Activated naive CD4-positive, alpha-beta T cell treated with anti-CD3 and anti-CD28 coated beads, Interleukin-2, amount 10 ng/mL, durations not matched to agents 7 days and 5 days (primary cell): ENCODE results near the gene PET117.

Source experiments
- CTCF ChIA-PET: fragments of 350-600 bp; sonication (Branson Sonifier 250); formaldehyde crosslinking; loops from one replicate; lab custom pipeline; 2021; ENCODE audit warnings: antibody characterized with exemption; lab: Charles Lee
- DNase-seq: peaks from one replicate; pipeline ENCODE4 v3.0.0-alpha.2; 2020
- H3K27ac Mint-ChIP-seq: one replicate; pipeline ENCODE4 v1.8.0; 2021; ENCODE audit warnings: mild to moderate bottlenecking, moderate library complexity, mixed read lengths
- H3K27me3 Mint-ChIP-seq: one replicate; pipeline ENCODE4 v1.8.0; 2021; ENCODE audit warnings: mild to moderate bottlenecking, mixed read lengths
- H3K36me3 Mint-ChIP-seq: one replicate; pipeline ENCODE4 v1.8.0; 2021; ENCODE audit warnings: mixed read lengths
- H3K4me1 Mint-ChIP-seq: one replicate; pipeline ENCODE4 v1.8.0; 2021; ENCODE audit warnings: mixed read lengths
- H3K4me3 Mint-ChIP-seq: one replicate; pipeline ENCODE4 v1.8.0; 2021; ENCODE audit warnings: mild to moderate bottlenecking, moderate library complexity, mixed read lengths
- H3K9me3 Mint-ChIP-seq: one replicate; pipeline ENCODE4 v1.8.0; 2021; ENCODE audit warnings: mixed read lengths

Gene PET117

DNA sequence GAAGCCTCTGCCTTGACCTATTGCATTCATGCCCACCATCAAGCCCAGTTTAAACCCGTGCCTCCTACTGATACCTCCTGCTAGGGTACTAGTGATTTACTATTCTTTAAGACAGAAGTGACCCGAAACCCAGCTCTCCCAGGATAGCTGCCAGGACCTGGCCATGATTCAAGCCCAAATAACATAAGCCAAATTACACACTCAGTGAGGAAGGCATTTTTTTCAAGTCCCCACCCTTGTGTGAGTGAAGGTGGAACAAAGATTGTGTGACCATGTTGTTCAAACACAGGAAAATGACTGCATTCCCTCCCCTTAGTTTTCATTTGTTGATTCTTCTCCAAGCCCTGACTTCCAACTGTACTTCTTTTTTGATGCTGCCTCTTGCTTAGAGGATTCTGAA, 3.7 kb upstream of the PET117 start:
- Mint-ChIP-seq H3K4me1 (peaks cover 10% of the 10 kb centered on the region), H3K4me3 (no peak overlapping the region), H3K9me3 (peaks cover 3% of the 10 kb centered on the region), H3K36me3 (no peaks in the 10 kb centered on the region), H3K27ac (no peak overlapping the region), H3K27me3 (peaks cover 17% of the 10 kb centered on the region)
- CTCF ChIA-PET, result no interaction called here
- DNase-seq, result no peak

DNA sequence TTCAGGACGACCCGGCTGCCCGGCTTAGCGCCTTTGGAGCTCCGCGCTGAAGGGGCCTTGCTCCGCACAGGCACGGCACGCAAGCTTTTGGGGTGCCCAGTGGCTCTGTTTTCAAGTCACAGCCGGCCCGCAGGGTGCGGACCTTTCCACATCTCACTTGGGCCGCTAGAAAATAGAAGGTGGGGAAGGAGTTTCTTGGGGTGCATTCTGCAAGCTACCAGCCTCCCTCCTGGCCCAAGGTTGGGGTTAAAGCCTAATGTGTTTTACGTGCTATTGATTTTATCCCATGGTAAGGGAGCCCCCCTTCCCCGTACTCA, 561 bp downstream of the PET117 start:
- Mint-ChIP-seq H3K4me3 (peak overlapping the region; percentile 80), H3K4me1 (peaks cover 28% of the 10 kb centered on the region), H3K36me3 (peaks cover 12% of the 10 kb centered on the region), H3K27me3 (peaks cover 12% of the 10 kb centered on the region), H3K9me3 (no peaks in the 10 kb centered on the region), H3K27ac (peak overlapping the region; percentile 73)
- no peak for DNase-seq
- CTCF ChIA-PET, result interaction anchor here (1.0 kb wide), 1 partner anchor 11 kb away, joined by 3 read pairs; no protein-coding TSS in a partner anchor

DNA sequence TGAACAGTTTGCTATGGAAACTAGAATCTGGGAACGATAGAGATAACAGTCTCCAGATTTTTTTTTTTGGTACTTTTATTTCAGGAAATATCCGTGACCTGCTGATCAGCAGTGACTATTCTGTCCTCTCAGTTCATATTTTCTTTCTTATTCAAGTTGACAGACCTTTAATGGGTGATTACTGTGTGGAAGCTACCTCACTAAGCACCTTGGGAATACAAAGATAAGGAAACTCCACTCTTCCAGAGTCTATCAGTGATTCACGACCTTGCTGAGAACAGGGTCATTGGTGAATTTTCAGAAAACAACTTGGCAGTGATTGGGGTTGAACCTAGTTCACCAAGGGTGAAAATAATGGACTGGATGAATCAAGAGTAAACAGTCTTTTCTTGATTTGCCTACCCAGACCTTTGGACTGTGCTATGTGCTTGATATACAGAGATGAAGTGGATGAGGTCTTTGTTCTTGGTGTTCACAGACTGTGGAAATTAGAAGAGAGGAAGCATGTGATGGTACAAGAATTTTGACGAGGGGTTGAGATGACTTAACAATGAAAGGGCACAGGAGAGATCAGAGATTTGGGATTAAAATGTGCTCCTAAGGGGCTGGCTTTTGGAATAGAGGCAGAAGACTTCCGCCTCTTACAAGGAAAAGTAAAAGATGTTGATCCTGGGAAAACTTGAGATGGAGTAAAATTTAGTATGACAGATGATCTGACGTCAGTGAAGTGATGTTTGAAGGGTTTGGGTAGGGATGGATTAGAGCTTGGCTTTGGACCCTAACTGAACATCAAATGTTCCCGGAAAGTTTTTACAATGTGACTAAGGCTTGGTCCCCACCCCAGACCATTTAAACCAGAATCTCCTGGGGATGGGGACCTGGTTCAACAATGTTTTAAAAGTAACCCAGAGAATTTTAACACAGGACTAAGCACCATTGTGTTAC, 1.2 kb downstream of the PET117 start:
- H3K27ac Mint-ChIP-seq, result peak overlapping the region; percentile 73
- peaks cover 28% of the 10 kb centered on the region for H3K4me1 Mint-ChIP-seq
- peaks cover 9% of the 10 kb centered on the region for H3K27me3 Mint-ChIP-seq
- peak overlapping the region; percentile 80 for H3K4me3 Mint-ChIP-seq
- H3K36me3 Mint-ChIP-seq, result peaks cover 13% of the 10 kb centered on the region
- DNase-seq, result no peak
- CTCF ChIA-PET, result interaction anchor here (0.6 to 1.0 kb wide), 2 partner anchors 11 to 472 kb away, joined by 3 to 4 read pairs; no protein-coding TSS in a partner anchor
- H3K9me3 Mint-ChIP-seq, result no peaks in the 10 kb centered on the region

DNA sequence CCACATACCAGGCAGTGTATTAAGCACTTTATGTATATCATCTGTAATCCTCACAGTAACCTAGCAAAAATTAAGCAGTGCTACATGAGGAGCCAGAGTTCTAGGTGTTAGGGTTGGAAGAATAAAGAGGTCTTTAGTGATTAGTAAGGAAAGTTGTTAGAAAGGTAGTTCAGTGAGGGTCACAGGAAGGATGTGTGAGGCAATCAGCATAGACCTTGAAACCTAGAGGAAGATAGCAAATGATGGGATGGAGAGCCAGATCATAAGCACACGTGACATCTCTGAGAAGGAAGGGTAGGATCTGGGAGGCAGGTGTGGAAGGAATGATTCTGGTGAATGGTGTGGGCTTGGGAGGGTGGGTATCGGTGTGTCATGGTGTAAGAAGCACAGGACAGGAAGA, 2.2 kb downstream of the PET117 start:
- Mint-ChIP-seq H3K36me3 (peaks cover 17% of the 10 kb centered on the region), H3K4me1 (peaks cover 28% of the 10 kb centered on the region), H3K4me3 (no peak overlapping the region), H3K27me3 (peaks cover 3% of the 10 kb centered on the region), H3K9me3 (no peaks in the 10 kb centered on the region), H3K27ac (no peak overlapping the region)
- DNase-seq, result no peak
- CTCF ChIA-PET, result no interaction called here

DNA sequence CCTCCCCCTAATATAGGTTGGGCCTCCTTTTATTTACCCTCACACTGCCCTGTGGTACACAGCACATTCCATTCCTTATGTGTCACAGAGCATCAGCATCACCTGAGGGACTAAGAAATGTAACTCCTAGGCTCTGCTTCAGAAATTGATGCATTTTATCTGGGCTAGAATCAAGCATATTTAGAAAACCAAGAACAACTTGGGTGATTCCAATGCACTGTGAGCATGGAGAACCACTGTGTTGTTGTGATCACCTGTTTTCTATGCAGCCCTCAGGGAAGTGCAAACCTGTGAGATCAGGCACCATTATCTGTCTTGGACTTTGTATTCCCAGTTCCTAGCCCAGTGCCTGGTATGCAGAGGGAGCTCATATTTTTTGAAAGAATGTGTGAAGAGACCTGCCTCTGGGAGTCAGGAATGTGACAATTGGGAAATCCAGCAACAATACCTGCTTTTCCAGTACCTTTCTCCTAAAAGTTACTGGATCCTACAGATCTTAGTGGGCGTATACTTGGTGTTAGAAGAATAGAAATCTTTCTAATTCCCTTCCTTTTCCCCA, 7.0 kb downstream of the PET117 start:
- Mint-ChIP-seq H3K9me3 (no peaks in the 10 kb centered on the region), H3K36me3 (peaks cover 24% of the 10 kb centered on the region), H3K27ac (no peak overlapping the region), H3K27me3 (no peaks in the 10 kb centered on the region), H3K4me3 (no peak overlapping the region), H3K4me1 (peaks cover 13% of the 10 kb centered on the region)
- CTCF ChIA-PET, result no interaction called here
- no peak for DNase-seq

DNA sequence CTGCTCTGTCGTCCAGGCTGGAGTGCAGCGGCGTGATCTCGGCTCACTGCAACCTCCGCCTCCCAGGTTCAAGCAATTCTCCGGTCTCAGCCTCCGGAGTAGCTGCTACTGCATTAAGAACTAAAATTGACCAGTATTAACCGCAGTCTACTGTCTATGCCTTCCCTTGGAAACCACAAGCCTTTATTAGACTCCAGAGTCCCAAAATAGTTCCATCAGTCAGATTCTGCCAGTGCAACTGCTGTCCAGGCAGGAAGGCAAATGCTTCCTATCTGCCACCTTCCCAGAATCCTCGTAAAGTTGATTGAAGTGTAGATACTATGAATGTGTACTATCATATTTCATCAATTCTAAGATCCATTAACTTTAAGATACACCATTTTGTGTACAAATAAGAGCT, 16.7 kb downstream of the PET117 start:
- CTCF ChIA-PET, result no interaction called here
- Mint-ChIP-seq H3K36me3 (peaks cover 17% of the 10 kb centered on the region), H3K4me1 (no peaks in the 10 kb centered on the region), H3K9me3 (no peaks in the 10 kb centered on the region), H3K27ac (no peak overlapping the region), H3K4me3 (no peak overlapping the region), H3K27me3 (no peaks in the 10 kb centered on the region)
- no peak for DNase-seq

DNA sequence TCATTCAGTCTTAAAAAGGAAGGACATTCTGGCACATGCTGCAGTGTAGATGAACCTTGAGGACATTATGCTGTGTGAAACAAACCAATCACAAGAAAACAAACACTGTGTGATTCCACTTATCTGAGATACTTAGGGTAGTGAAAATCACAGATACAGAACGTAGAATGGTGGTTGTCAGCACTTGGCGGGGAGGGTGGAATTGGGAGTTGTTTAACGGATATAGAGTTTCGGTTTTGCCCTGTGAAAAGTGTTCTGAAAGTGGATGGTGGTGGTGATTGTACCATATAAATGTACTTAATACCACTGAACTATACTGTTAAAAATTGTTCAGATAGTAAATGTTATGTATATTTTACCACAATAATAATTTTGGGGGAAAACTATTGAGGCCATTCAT, 18.4 kb downstream of the PET117 start:
- CTCF ChIA-PET, result no interaction called here
- H3K9me3 Mint-ChIP-seq, result no peaks in the 10 kb centered on the region
- no peak for DNase-seq

DNA sequence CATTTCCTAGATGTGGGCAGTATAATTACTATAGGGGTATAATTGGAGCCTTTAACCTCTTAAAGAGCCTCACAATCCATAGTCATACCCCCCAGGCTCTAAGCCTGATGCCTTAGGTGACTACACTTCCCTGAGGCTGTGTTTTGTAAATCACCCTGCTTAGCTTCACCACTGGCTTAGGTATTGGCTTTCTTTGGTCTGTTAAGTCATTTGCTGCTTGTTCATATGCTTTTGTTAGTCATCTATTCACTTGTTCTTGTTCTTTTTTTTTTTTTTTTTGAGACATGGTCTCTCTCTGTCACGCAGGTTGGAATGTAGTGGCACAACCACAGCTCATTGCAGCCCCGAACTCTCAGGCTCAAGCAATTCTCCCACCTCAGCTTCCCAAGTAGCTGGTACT, 26.7 kb downstream of the PET117 start:
- no peak for DNase-seq
- Mint-ChIP-seq H3K27me3 (no peaks in the 10 kb centered on the region), H3K27ac (no peak overlapping the region), H3K4me1 (peaks cover 18% of the 10 kb centered on the region), H3K36me3 (peaks cover 33% of the 10 kb centered on the region), H3K9me3 (no peaks in the 10 kb centered on the region), H3K4me3 (no peak overlapping the region)
- CTCF ChIA-PET, result no interaction called here

More for the DNA sequence above, 18.4 kb downstream of the PET117 start:
- no peak overlapping the region for H3K4me3 Mint-ChIP-seq
- peaks cover 17% of the 10 kb centered on the region for H3K36me3 Mint-ChIP-seq
- no peak overlapping the region for H3K27ac Mint-ChIP-seq
- H3K27me3 Mint-ChIP-seq, result no peaks in the 10 kb centered on the region
- no peaks in the 10 kb centered on the region for H3K4me1 Mint-ChIP-seq

DNA sequence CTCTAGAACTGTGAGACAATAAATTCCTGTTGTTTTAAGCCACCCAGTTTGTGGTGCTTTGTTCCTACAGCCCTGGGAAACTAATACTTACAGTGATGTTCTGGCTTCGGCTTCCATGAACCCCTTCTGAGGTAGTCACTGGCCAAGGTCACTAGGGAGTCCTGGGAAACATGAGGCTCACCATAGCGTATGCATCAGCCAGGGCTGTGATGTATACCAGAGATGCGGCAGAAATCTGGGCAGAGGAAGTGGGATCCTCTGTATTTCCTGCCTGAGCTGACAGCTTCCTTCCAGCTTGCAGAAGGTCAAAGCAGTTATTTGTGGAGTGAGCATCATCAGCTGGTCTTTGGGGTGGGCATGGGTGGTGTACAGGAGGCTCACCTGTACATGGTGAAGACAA, 27.9 kb downstream of the PET117 start:
- Mint-ChIP-seq H3K9me3 (no peaks in the 10 kb centered on the region), H3K27ac (peak overlapping the region; percentile 13), H3K36me3 (peaks cover 36% of the 10 kb centered on the region), H3K4me1 (peaks cover 18% of the 10 kb centered on the region), H3K4me3 (peak overlapping the region; percentile 14), H3K27me3 (no peaks in the 10 kb centered on the region)
- CTCF ChIA-PET, result no interaction called here
- DNase-seq, result no peak

DNA sequence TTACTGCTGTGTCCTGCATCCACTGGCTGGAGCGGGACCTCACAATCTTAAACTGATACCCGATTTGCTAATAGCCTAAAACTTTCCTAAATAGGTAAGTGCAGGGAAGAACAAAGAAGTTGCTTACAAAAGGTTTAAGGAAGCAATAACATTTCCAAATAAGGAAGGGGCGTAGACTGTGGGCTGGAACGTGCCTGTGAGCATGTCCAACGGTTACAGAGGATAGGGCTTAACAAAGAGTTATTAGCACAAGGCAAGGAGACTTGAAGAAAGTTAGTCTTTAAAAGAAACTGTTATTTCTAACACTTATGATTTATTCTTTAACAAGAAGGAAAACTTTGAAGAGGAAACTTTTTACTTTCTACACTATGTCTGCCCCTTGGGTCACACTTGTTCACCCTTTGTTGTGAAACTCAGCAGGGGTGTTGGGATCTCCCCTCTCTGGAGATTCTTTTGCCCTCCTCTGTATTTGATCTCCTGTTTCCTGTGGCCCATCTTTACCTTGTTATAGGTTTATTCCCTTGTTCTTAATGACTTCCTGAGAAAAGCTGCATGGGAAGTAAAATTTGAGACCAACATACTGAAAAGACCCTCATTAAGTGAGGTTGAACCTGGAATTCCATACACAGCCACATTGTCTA, 28.7 kb downstream of the PET117 start:
- Mint-ChIP-seq H3K4me1 (peaks cover 18% of the 10 kb centered on the region), H3K4me3 (no peak overlapping the region), H3K27ac (peak overlapping the region; percentile 24), H3K9me3 (no peaks in the 10 kb centered on the region), H3K27me3 (no peaks in the 10 kb centered on the region), H3K36me3 (peaks cover 43% of the 10 kb centered on the region)
- DNase-seq, result no peak
- CTCF ChIA-PET, result no interaction called here

DNA sequence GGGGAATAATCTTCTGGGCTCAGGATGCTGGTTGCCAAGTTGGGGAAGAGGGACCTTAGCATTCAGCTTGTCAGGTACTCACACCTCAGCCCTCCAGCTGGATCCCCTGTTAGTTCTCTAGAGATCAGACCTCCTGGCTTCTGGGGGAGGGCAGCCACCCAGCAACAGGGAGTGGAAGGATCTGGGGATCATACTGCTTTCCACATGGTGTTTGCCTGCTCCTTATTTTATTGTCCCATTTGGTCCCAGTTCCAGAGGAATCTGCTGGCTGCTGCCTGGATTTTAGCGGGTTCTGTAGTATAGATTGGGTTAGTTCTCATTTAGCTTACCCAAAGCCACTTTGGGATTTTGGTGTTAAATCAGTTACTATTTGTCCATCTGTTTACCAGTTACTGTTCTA, 29.3 kb downstream of the PET117 start:
- Mint-ChIP-seq H3K4me3 (no peak overlapping the region), H3K4me1 (peaks cover 18% of the 10 kb centered on the region), H3K36me3 (peaks cover 44% of the 10 kb centered on the region), H3K9me3 (no peaks in the 10 kb centered on the region), H3K27ac (no peak overlapping the region), H3K27me3 (no peaks in the 10 kb centered on the region)
- CTCF ChIA-PET, result no interaction called here
- no peak for DNase-seq

DNA sequence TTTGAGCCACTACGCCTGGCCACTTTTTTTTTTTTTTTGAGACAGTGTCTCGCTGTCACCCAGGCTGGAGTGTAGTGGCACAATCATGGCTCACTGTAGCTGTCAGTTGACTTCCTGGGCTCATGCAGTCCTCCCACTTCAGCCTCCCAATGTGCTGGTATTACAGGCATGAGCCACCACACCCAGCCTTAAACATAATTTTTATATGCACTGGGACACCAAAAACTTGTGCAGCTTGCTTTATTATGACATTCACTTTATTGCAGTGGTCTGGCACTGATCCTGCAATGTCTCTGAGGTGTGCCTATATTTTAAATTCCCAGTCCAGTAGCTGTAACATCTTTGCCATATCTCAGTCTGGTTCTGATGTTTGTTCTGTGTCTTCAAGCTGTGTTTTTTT, 34.7 kb downstream of the PET117 start:
- Mint-ChIP-seq H3K27me3 (no peaks in the 10 kb centered on the region), H3K4me3 (no peak overlapping the region), H3K36me3 (peaks cover 53% of the 10 kb centered on the region), H3K9me3 (no peaks in the 10 kb centered on the region), H3K27ac (peak overlapping the region; percentile 29), H3K4me1 (no peaks in the 10 kb centered on the region)
- CTCF ChIA-PET, result no interaction called here
- DNase-seq, result no peak

DNA sequence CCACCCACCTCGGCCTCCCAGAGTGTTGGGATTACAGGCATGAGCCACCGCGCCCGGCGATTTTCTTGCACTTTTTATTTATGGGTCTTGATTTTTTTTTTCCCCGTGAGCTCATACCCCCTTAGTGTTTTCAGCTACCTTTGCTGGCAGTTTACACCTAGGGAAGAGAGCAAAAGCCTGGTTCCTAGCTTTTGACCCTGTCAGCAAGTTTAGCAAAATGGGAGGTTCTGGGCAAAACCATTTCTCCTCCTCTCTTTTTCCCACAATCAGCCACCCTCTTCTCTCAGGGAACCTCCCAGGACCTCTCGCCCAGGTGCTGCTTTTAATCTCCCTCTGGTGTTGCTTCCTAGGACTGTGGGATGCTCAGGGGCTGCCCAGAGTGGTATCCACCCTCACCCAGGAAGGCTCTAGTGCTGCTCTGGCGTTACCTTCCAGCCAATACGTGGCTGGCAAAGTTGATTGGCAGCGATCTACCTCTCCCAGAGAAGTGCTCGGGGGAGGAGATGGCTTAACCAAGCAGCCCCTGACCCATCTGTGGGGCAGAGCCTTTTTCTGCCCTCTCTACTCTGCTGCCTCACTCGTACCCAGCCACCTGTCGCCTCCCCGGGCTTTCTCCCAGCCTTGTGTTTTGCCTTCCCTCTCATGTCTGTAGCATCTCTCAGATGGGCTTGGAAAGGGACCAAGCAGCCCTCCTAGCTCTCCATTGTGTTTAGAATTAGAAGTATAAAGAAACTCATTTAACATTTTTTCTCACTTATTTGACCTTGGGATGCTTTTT, 37.4 kb downstream of the PET117 start:
- DNase-seq, result no peak
- Mint-ChIP-seq H3K4me3 (no peak overlapping the region), H3K9me3 (peaks cover 8% of the 10 kb centered on the region), H3K27me3 (no peaks in the 10 kb centered on the region), H3K36me3 (peaks cover 63% of the 10 kb centered on the region), H3K27ac (peak overlapping the region; percentile 79), H3K4me1 (no peaks in the 10 kb centered on the region)
- CTCF ChIA-PET, result no interaction called here

DNA sequence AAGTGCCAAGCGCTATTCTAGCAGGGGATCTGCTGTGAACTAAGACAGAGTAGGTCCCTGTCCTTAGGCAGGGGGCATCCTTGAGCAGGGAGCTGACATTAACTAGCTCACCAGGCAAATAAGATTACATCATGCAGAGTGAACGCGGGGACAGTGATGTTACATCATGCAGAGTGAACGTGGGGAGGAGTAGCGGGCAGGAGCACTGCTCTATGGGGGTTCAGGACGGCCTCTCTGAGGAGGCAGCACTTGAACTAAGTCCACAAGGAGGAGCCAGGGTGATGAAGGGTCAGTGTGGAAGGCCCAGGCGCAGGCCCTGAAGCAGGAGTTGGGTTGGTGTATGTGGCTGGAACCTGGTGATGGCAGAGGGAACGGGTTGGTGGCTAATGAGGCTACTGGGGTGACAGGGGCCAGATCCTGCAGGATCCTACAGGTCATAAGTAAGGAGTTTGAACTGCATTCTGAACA, 38.7 kb downstream of the PET117 start:
- no peak for DNase-seq
- H3K27ac Mint-ChIP-seq, result no peak overlapping the region

More for the DNA sequence above, 38.7 kb downstream of the PET117 start:
- CTCF ChIA-PET, result no interaction called here
- no peaks in the 10 kb centered on the region for H3K27me3 Mint-ChIP-seq
- peaks cover 63% of the 10 kb centered on the region for H3K36me3 Mint-ChIP-seq
- H3K9me3 Mint-ChIP-seq, result peaks cover 13% of the 10 kb centered on the region
- H3K4me1 Mint-ChIP-seq, result no peaks in the 10 kb centered on the region
- no peak overlapping the region for H3K4me3 Mint-ChIP-seq
